ENCODE results near the gene TDRD6. TPM values are rescaled to one million over a fixed set of nuclear protein-coding genes. Genes with fewer than 3 reads are reported as not detected.

Gene TDRD6
- total and polyA plus RNA-seq, 4 experiments from 2014 or later: 0.25 TPM; not detected in 3

- Histone ChIP-seq H3K4me3 (ENCODE audit: low read length in 2 of 2) (no peak overlapping the region), H3K27me3 (ENCODE audit: insufficient read depth, low read length) (no peaks in the 10 kb centered on the region), H3K9me3 (ENCODE audit: control insufficient read depth in 1 of 2, low read length in 2 of 2) (no peaks in the 10 kb centered on the region), H3K27ac (ENCODE audit: low read depth, low read length) (no peak overlapping the region), H3K36me3 (ENCODE audit: insufficient read depth, low read length) (no peaks in the 10 kb centered on the region), H3K4me1 (ENCODE audit: insufficient read depth, low read length) (no peaks in the 10 kb centered on the region)
- H3K27me3 Mint-ChIP-seq: peaks cover 1% of the 10 kb centered on the region in 2 donors
- no peak for DNase-seq
- ChIA-PET POLR2A (ENCODE audit: partially characterized antibody) (no interaction called here), CTCF (ENCODE audit: partially characterized antibody) (no interaction called here)
- no peaks in the 10 kb centered on the region for H3K36me3 Mint-ChIP-seq
- H3K9me3 Mint-ChIP-seq: peaks cover 0 to 2% (median 0%) of the 10 kb centered on the region in 8 donors
- intact Hi-C loops (cut with micrococcal nuclease): no loop called here
- no peak overlapping the region for H3K27ac Mint-ChIP-seq
- no peaks in the 10 kb centered on the region for H3K4me1 Mint-ChIP-seq
- H3K4me3 Mint-ChIP-seq: no peak overlapping the region
Observed at GRCh38 chr6:46688117-46688965, 656 bp downstream of the TDRD6 start.

GRCh38 chr6:46688966-46689335 is 1.3 kb downstream of the TDRD6 start:
- CTCF ChIA-PET (ENCODE audit: partially characterized antibody): no interaction called here
- Mint-ChIP-seq H3K27me3 (peaks cover 0 to 1% of the 10 kb centered on the region in 2 donors), H3K27ac (no peak overlapping the region), H3K4me3 (no peak overlapping the region), H3K4me1 (peaks cover 0 to 2% (median 0%) of the 10 kb centered on the region in 4 donors), H3K36me3 (no peaks in the 10 kb centered on the region), H3K9me3 (peaks cover 0 to 2% (median 0%) of the 10 kb centered on the region in 8 donors)
- Histone ChIP-seq H3K36me3 (ENCODE audit: insufficient read depth, low read length) (no peaks in the 10 kb centered on the region), H3K27me3 (ENCODE audit: insufficient read depth, low read length) (no peaks in the 10 kb centered on the region), H3K4me1 (ENCODE audit: insufficient read depth, low read length) (no peaks in the 10 kb centered on the region), H3K27ac (ENCODE audit: low read depth, low read length) (no peak overlapping the region), H3K9me3 (ENCODE audit: control insufficient read depth in 1 of 2, low read length in 2 of 2) (no peaks in the 10 kb centered on the region), H3K4me3 (ENCODE audit: low read length in 2 of 2) (no peak overlapping the region)
- intact Hi-C loops (cut with micrococcal nuclease): no loop called here
- POLR2A ChIA-PET (ENCODE audit: partially characterized antibody): no interaction called here
- DNase-seq: no peak

- no peak for DNase-seq
- ChIA-PET POLR2A (ENCODE audit: partially characterized antibody) (no interaction called here), CTCF (ENCODE audit: partially characterized antibody) (no interaction called here)
- no peak overlapping the region for H3K27ac Mint-ChIP-seq
- no peaks in the 10 kb centered on the region for H3K4me1 ChIP-seq (ENCODE audit: insufficient read depth, low read length)
- H3K4me3 ChIP-seq (ENCODE audit: low read length in 2 of 2): no peak overlapping the region
- H3K27ac ChIP-seq (ENCODE audit: low read depth, low read length): no peak overlapping the region
- no peaks in the 10 kb centered on the region for H3K36me3 Mint-ChIP-seq
- H3K9me3 ChIP-seq (ENCODE audit: control insufficient read depth in 1 of 2, low read length in 2 of 2): no peaks in the 10 kb centered on the region
- peaks cover 0 to 2% (median 0%) of the 10 kb centered on the region in 4 donors for H3K4me1 Mint-ChIP-seq
- peaks cover 0 to 1% of the 10 kb centered on the region in 2 donors for H3K27me3 Mint-ChIP-seq
- no peak overlapping the region for H3K4me3 Mint-ChIP-seq
- no peaks in the 10 kb centered on the region for H3K27me3 ChIP-seq (ENCODE audit: insufficient read depth, low read length)
- H3K36me3 ChIP-seq (ENCODE audit: insufficient read depth, low read length): no peaks in the 10 kb centered on the region
- intact Hi-C loops (cut with micrococcal nuclease): no loop called here
- H3K9me3 Mint-ChIP-seq: peaks cover 0 to 2% (median 0%) of the 10 kb centered on the region in 8 donors
Observed at GRCh38 chr6:46689657-46690056, 2.0 kb downstream of the TDRD6 start.

GRCh38 chr6:46690141-46690755 is 2.6 kb downstream of the TDRD6 start:
- H3K9me3 ChIP-seq (ENCODE audit: control insufficient read depth in 1 of 2, low read length in 2 of 2): no peaks in the 10 kb centered on the region
- Mint-ChIP-seq H3K4me1 (peaks cover 0 to 2% (median 0%) of the 10 kb centered on the region in 4 donors), H3K4me3 (no peak overlapping the region), H3K9me3 (peaks cover 0 to 2% (median 0%) of the 10 kb centered on the region in 8 donors), H3K27ac (no peak overlapping the region), H3K27me3 (peaks cover 0 to 1% of the 10 kb centered on the region in 2 donors), H3K36me3 (no peaks in the 10 kb centered on the region)
- intact Hi-C loops (cut with micrococcal nuclease): no loop called here
- H3K4me1 ChIP-seq (ENCODE audit: insufficient read depth, low read length): no peaks in the 10 kb centered on the region
- POLR2A ChIA-PET (ENCODE audit: partially characterized antibody): no interaction called here
- no peak overlapping the region for H3K27ac ChIP-seq (ENCODE audit: low read depth, low read length)
- H3K4me3 ChIP-seq (ENCODE audit: low read length in 2 of 2): no peak overlapping the region
- DNase-seq: no peak
- no peaks in the 10 kb centered on the region for H3K36me3 ChIP-seq (ENCODE audit: insufficient read depth, low read length)
- H3K27me3 ChIP-seq (ENCODE audit: insufficient read depth, low read length): no peaks in the 10 kb centered on the region
- CTCF ChIA-PET (ENCODE audit: partially characterized antibody): no interaction called here

GRCh38 chr6:46690911-46691451 is 3.3 kb downstream of the TDRD6 start:
- POLR2A ChIA-PET (ENCODE audit: partially characterized antibody): no interaction called here
- no peaks in the 10 kb centered on the region for H3K9me3 ChIP-seq (ENCODE audit: control insufficient read depth in 1 of 2, low read length in 2 of 2)
- DNase-seq: no peak

GRCh38 chr6:46699970-46700369 is 12.3 kb downstream of the TDRD6 start:
- peaks cover 5 to 7% of the 10 kb centered on the region in 2 donors for H3K27me3 Mint-ChIP-seq
- Histone ChIP-seq H3K36me3 (ENCODE audit: insufficient read depth, low read length) (no peaks in the 10 kb centered on the region), H3K27ac (ENCODE audit: low read depth, low read length) (no peak overlapping the region), H3K27me3 (ENCODE audit: insufficient read depth, low read length) (peaks cover 4% of the 10 kb centered on the region), H3K4me1 (ENCODE audit: insufficient read depth, low read length) (no peaks in the 10 kb centered on the region), H3K4me3 (ENCODE audit: low read length in 2 of 2) (no peak overlapping the region), H3K9me3 (ENCODE audit: control insufficient read depth in 1 of 2, low read length in 2 of 2) (no peaks in the 10 kb centered on the region)
- H3K4me1 Mint-ChIP-seq: no peaks in the 10 kb centered on the region
- H3K27ac Mint-ChIP-seq: no peak overlapping the region
- no peaks in the 10 kb centered on the region for H3K36me3 Mint-ChIP-seq
- intact Hi-C loops (cut with micrococcal nuclease): no loop called here
- H3K4me3 Mint-ChIP-seq: no peak overlapping the region
- no peak for DNase-seq
- POLR2A ChIA-PET (ENCODE audit: partially characterized antibody): no interaction called here
- H3K9me3 Mint-ChIP-seq: peaks cover 0 to 3% (median 0%) of the 10 kb centered on the region in 8 donors
- CTCF ChIA-PET (ENCODE audit: partially characterized antibody): no interaction called here

More at GRCh38 chr6:46690911-46691451, 3.3 kb downstream of the TDRD6 start:
- H3K27ac Mint-ChIP-seq: no peak overlapping the region
- Histone ChIP-seq H3K27ac (ENCODE audit: low read depth, low read length) (no peak overlapping the region), H3K36me3 (ENCODE audit: insufficient read depth, low read length) (no peaks in the 10 kb centered on the region), H3K27me3 (ENCODE audit: insufficient read depth, low read length) (no peaks in the 10 kb centered on the region), H3K4me1 (ENCODE audit: insufficient read depth, low read length) (no peaks in the 10 kb centered on the region), H3K4me3 (ENCODE audit: low read length in 2 of 2) (no peak overlapping the region)
- H3K9me3 Mint-ChIP-seq: peaks cover 0 to 2% (median 0%) of the 10 kb centered on the region in 8 donors
- intact Hi-C loops (cut with micrococcal nuclease): no loop called here
- H3K4me1 Mint-ChIP-seq: peaks cover 0 to 2% (median 0%) of the 10 kb centered on the region in 4 donors
- H3K4me3 Mint-ChIP-seq: no peak overlapping the region
- H3K36me3 Mint-ChIP-seq: no peaks in the 10 kb centered on the region
- CTCF ChIA-PET (ENCODE audit: partially characterized antibody): no interaction called here
- H3K27me3 Mint-ChIP-seq: peaks cover 0 to 1% of the 10 kb centered on the region in 2 donors

- Histone ChIP-seq H3K4me3 (ENCODE audit: low read length in 2 of 2) (no peak overlapping the region), H3K36me3 (ENCODE audit: insufficient read depth, low read length) (no peaks in the 10 kb centered on the region), H3K27me3 (ENCODE audit: insufficient read depth, low read length) (peaks cover 4% of the 10 kb centered on the region), H3K27ac (ENCODE audit: low read depth, low read length) (no peak overlapping the region), H3K9me3 (ENCODE audit: control insufficient read depth in 1 of 2, low read length in 2 of 2) (no peaks in the 10 kb centered on the region), H3K4me1 (ENCODE audit: insufficient read depth, low read length) (no peaks in the 10 kb centered on the region)
- Mint-ChIP-seq H3K27ac (no peak overlapping the region), H3K4me1 (no peaks in the 10 kb centered on the region), H3K9me3 (peaks cover 0 to 2% (median 0%) of the 10 kb centered on the region in 8 donors), H3K27me3 (peaks cover 3 to 9% of the 10 kb centered on the region in 2 donors), H3K4me3 (no peak overlapping the region), H3K36me3 (no peaks in the 10 kb centered on the region)
- ChIA-PET POLR2A (ENCODE audit: partially characterized antibody) (no interaction called here), CTCF (ENCODE audit: partially characterized antibody) (no interaction called here)
- DNase-seq: no peak
- intact Hi-C loops (cut with micrococcal nuclease): no loop called here
Observed at GRCh38 chr6:46704562-46704961, 16.9 kb downstream of the TDRD6 start.

Data from CD4-positive, alpha-beta memory T cell (primary cell).